HG02588 (cell line): ENCODE results near the gene DLX1.
"Not testable (repeated sequence)": the region's sequence is repeated elsewhere in the genome, so short reads cannot be mapped to it uniquely, and the experiment has no call there.

Source experiments
- ATAC-seq: cut with Tn5 transposase; IDR thresholded peaks from one replicate; pipeline ENCODE4 v1.9.1; 2021; ENCODE audit warnings: mild to moderate bottlenecking, moderate library complexity; ENCODE audit not compliant: unreplicated experiment

Gene DLX1

DNA sequence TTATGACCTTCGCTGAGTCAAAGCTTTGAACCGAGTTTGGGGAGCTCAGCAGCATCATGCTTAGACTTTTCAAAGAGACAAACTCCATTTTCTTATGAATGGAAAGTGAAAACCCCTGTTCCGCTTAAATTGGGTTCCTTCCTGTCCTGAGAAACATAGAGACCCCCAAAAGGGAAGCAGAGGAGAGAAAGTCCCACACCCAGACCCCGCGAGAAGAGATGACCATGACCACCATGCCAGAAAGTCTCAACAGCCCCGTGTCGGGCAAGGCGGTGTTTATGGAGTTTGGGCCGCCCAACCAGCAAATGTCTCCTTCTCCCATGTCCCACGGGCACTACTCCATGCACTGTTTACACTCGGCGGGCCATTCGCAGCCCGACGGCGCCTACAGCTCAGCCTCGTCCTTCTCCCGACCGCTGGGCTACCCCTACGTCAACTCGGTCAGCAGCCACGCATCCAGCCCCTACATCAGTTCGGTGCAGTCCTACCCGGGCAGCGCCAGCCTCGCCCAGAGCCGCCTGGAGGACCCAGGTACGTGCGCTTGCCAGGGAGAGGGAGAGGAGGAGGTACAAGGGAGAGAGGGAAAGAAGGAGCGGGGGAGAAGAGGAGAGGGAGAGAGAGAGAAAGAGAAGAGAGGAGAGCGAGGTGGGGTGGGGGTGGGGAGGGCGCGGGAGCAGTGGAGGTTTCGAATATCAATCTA is at the start of gene DLX1:
Gene DLX1 (plus strand): TSS at position 48 of the 700 bp plus-strand sequence. CDS start 171 bp downstream, at position 219.
- peak; percentile 2 for ATAC-seq

DNA sequence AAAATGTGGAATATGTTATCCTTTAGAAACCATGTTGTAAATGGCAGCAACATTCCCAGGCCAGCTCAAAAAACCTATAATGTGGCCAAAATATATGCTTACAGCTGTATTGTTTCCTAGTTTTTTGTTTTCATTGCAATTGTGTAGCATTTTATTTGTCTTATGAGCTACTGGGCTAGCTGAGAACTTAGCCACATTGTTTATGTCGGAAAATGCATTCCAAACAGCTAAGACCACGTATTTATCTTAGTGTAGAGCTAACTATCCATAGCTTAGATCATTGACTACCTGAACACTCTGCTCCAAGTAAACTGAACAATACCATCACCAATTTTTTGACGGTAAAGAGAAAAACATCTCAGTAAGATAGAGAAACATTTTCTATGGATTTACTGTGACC is 47.2 kb upstream of the DLX1 start:
- no peak for ATAC-seq

DNA sequence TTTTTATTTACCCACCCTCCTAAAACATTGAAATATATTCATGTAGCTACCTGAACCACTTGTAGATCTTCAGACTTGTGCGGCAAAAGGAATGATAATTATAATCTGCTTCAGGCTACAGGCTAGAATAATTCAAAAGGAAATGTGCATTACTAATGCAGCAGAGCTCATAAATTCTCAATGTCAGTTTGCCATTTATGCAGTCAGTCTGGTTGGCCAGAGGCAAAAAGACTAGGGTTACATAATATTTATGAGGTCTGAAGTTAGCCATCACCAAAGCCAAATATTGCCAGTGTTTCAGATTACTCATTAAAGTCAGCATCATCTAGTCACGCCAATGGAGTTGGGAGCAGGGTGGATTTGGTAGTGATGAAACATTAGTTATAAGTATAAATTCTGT is 46.7 kb upstream of the DLX1 start:
- ATAC-seq: no peak

DNA sequence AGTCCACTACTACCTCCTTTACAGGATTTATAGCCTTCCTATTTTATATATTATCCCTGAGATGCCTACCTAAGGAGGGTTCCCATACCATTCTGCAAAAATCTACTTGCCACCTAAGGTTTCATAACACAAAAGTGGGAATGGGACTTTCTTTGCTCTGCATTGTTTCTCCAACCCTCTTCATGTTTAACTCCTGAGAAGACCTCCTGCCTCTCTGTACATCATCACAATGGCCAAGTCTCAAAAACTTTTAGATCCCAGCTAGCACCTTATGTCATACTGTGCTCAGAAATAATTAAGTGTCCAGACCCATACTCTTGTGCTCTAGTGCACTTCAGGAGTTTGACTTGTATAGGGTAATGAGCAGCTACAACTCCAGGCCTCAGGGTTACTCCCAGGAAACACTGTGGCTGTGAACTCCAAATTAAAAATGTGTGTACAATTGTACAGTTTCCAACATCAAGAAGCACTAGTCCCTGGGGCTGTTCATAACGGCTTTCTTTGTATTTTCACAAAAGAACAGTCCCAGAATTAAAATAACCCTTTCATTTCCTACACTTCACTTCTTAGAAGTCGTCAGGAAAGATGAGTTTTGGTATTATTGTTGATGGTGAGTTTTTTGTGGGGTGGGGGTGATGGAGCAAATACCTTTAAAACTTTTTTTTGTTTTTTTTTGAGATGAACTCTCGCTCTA is 46.1 kb upstream of the DLX1 start:
- no peak for ATAC-seq

DNA sequence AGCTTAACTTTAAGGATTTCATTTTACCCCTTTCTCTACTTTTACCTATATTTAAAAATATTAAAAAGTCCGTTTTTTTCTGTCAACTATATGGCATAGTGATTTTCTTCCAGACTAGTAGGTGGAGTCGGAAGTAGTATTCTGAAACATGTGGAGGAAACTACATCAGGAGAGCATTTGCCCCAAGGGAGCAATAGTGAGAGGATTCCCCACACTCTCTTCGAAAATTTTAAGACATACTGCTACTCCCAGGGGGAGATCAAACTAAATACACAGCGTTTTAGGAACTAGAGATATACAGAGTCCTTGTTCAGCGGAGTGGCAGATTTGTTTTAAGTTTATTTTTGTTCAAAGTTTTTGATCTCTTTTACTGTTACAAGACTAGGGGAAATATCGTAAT is 45.0 kb upstream of the DLX1 start:
- ATAC-seq: no peak

DNA sequence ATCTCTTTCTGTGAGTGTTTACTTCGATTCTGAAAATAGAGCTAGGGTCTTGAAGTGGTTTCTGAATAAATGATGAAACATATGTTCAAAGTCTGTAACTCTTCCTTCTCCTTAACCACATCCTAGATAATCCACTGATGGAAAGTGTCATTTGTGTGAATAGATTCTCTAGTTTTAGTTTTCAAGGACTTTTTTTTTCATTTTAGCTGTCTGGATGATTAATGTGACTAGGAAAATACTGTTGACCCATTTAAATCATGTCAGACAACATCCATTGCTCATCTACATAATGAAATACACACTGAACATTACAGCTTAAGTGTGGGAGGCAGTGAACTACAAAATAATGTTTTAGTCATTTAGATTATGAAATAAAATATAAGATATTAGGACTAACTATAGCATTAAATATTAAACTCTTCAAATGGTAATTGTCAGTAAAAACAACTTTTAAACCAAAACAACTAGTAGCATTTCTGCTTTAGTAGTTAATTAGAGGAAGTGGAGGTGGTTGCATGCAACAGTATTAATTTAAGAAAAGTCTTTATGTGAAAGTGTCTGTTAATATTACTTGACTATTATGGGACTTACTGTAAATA is 39.1 kb upstream of the DLX1 start:
- no peak for ATAC-seq

DNA sequence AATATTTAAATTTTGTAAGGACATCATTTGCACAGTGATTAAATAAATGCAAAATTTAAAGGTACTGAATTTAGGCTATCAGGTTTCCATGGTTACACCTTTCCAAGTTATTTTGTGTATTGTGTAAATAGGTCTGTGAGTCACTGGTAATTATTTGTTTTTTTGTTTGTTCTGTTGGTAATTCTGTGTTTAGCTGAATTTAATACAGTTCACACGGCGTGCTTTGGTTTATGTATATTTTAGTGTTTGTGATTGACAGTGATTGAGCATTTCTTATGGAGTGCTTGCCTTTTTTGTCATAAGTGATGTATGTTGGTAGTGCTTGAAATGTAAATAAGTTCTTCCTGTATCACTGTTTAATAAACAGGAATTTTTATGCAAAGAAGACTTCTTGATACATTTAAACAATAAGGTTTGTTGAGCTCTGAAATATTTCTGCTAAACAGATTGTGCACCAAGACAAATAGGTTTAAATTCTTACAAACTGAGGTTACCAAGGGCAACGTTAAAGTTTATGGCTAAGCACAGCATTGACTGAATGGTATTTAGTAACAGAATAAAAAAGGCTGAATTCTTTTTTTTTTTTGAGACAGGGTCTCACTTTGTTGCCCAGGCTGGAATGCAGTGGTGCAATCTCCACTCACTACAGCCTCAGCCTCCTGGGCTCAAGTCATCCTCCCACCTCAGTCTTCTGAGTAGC is 38.3 kb upstream of the DLX1 start:
- no peak for ATAC-seq

DNA sequence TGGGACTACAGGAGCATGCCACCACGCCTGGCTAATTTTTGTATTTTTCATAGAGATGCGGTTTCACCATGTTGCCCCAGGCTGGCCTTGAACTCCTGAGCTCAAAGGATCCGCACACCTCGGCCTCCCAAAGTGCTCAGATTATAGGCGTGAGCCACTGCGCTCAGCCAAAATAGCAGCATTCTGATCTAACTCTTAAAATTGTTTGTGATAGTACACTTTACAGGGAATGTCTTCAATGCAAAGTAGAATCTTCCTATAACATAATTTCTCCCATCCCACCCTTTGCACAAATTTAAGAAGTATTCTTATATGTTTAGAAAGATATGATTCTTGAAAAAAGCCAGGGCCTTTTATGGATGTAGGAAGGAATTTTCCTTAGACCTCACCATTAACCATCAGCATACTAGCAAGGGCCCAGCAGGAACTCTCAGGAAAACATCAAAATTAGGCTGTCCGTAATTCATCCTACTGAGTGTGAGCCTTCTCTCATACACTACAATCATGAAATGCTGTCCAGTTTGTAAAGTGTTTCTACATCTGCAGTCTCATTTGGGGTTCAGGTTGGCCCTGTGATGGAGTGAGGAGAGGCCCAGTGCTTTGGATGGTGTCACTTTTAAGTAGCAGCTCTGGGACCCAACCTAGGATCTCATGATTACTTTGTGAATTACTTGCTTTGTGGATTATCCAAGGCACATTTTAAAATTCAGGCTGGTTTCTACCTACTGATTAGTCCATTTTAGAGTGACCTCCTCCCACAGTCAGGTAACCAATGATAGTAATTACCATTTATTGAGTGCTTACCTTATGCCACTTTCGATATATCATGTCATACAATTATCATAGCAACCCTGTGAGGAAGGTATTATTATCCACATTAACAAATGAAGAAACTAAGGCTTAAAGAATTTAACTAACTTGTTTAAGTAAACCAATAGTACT is 37.5 kb upstream of the DLX1 start:
- ATAC-seq: no peak

DNA sequence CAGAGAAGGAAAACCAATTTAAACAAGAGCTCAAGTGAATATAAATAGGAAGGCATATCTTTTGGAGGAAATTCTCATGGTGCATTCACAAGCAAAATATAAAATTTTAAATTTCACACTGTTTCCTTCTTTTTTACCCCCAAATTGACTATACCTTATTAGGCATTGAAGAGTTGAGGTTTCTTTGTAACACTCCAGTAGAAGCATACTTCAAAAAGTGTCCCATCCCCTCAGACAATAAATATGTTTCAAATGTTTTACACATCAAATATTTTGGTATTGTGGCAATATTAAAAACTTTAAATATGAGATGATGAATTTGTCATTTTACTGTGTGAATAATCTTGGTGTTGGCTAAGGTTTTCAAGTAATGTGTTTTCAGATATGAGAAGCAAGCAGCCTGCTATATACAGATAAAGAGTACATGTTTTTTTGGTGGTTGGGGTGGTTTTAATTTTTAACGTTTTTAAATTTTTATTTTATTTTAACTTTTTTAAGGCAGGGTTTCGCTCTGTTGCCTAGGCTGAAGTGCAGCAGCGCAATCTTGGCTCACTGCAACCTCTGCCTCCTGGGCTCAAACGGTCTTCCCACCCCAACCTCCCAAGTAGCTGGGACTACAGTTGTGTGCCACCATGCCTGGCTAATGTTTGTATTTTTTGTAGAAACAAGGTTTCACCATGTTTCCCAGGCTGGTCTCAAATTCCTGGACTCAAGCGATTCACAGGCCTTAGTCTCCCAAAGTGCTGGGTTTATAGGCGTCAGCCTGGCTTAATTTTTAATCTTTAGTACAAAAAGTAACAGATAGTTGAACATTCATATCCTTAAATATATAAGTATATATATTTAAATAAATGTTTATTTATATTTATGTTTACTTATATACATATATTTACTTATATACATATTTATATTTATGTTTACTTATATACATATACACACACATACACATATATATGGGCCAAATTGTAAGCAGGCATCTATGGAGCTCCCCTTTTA is 36.5 kb upstream of the DLX1 start:
- no peak for ATAC-seq

DNA sequence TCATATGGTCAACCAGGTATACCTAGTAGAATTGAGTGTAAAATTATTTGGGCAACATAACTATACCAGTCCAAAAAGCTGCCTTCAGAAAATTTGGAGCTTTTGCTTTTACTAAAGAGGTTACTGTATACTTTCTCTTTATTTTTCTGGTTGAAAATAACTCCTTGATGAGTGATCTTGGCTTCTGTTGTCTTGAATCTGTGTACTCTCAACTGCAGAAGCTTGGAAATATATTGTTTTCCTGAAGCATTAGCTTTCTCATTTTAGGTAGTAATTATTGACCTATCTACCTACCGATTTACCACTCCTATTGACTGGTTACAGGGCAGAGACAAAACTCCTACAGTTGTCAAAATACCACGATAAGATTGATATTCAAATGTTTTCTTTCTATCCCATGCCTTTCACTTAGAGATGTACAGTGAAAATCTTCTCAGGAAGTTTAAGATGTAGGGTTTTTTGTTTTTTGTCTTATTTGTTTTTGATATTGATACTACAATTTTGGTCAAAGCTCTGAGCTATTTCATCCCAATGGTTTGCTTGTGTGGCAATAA is 35.7 kb upstream of the DLX1 start:
- ATAC-seq: no peak

DNA sequence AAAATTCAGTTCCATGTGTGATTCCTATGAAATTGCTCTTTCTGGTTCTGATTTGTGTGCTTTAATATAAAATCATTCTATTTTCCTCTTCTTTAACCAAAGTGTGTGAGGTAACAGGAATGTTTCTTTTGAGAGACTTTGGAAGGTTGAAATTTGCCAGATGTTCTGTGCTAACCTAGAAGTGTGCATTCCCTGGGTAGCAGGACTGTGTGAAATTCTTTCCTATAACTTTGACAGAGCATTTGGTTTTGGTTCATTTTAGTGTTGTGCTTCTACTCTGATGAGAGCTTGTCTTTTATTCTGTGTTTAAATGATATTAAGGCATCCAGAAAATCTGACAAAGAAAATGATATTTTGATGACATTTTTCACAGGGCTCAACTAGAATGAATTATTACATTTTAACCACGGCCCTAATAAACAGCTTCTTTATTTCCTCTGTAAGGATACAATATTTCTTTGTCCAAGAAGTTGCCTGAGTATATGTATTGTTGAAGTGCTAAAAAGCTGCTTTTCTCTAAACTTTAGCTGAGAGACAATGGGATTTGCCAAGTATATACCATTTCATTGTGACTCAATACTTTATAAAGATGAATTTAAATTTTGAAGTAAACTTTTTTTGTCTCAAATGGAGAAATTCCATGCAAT is 34.7 kb upstream of the DLX1 start:
- no peak for ATAC-seq

DNA sequence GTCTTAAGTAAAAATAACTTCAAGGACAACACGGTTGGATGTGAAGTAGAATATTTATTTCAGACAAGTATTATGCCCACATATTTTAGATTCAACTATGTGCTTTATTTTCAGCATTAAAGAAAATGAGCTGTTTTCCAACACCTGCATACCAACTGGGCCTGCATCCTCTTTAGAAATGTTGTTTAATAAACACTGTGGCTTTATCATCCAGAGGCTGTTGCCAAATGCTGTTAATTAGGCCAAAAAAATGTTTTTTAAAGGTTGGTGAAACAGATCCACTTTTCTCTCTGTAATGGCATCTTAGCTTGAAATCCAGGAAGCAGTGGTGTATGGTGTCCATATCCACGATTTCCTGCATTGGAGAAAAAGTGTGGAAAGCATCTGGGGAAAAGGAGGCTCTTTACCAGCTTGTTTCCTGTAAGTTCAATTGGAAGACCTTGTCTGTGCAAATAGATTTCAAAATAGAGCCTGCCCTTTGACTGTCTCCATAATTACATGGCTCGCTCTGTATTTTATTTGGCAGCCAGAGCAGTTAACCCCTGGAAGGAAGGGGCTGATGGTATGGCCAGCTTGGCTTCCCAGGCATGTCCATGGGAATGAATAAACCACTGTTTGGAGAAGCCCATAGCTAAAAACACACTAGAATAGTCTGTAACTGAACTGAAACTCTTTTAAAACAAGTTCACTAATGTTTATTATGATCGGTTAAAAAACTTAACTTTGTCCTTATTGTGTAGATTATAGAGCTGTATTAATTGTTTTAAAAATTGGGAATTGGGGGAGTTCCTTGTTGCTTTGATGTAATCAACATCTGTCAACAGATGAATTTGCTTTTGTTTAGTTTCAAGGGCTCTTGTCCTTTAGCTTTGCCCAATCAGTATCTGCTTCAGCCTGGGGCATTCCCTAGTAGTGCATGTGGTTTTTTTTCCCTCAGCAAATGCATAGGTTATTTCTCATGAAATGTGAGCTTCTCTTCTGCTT is 33.0 kb upstream of the DLX1 start:
- no peak for ATAC-seq

DNA sequence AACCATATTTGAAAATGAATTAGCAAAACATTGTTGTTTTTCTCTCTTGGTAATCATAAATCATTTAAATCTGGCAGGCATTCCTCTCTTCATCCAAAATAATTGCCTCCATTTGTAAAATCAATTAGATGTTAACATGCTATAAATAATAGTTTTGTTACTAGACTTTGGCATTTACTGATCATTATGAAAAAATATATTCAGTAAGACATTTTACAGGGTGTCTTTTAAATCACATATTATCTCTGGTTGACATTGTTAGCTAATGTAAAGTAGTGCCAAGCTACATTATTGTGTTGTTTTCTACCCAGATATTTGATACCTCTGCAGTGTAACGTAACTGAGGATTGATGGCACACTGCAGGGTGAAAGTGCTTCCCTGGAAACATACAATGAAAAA is 31.8 kb upstream of the DLX1 start:
- ATAC-seq: no peak

DNA sequence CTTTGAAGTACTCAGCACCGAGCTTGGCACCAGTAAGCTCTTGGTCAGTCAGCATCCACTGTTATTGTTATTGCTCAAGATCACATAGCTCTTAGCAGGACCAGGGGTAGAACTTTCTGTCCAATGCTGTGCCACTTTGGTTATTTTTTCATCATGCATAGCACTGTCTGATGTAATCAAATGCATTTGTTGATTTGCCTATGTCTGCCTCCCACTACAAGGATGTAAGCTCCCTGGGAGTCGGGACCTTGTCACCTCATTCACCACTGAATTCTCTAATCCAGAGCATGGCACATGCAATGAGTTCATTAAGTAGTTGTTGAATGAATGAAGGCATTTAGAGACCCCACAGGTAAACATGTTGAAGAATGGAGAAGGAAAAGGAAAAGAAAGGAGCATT is 29.0 kb upstream of the DLX1 start:
- ATAC-seq: no peak

DNA sequence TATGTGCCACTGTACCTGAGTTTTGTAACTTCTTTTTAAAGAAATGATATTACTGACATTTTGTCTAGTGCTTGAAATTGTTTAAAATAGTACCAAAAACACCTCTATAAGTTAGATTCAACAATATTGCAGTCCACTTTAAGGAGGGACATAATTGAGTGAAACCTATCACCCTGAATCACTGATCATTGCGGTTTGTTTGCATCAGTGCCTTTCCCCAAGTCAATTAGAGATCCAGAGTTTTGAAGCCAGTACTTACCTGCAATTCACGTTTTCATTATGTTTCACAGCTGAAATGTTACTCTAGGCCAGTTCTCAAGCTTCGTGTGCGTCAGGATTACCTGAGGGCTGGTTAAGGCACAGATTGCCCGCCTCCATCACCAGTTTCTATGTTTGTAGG is 26.6 kb upstream of the DLX1 start:
- no peak for ATAC-seq

DNA sequence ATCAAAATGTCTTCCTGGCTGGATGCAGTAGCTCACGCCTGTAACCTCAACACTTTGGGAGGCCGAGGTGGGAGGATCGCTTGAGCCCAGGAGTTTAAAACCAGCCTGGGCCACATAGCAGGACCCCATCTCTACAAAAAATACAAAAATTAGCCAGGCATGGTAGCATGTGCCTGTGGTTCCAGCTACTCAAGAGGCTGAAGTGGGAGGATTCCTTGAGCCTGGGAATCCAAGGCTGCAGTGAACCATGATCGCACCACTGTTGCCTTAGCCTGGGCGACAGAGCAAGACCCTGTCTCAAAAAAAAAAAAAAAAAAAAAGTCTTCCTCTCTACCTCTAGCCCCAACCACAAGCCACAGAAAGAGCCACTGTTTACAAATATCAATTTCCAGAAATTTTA is 25.2 kb upstream of the DLX1 start:
- ATAC-seq: not testable (repeated sequence)

DNA sequence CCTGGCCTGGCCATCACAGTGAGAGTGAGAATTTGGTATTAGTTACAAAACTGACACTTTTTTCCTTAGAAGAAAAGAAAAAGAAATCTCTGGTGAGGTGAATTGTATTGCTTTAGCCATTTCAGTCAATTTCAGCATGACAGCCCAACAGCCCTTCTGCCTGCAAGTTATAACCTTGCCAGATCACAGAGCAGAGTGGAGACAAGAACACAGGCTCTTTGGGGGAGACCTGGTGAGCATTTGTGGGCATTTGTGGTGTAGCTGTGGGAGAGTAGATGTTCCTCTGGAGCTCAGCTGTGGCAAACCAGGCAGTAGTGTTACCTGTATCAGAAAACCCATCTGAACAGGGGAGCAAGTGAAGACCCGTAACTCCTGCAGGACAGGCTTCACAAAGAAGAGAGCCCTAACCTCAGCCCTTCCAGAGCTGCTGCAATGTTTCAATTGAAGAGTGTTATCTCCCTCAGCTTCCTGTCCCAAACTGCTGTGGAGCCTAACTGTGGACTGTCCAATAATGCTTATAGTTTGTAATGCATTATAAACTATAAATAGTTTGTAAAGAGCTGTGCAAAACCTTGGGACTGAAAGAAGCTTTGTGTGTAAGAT is 22.8 kb upstream of the DLX1 start:
- ATAC-seq: no peak
